Measurements from ENCODE around the gene AZU1.

Gene AZU1

GRCh38 chr19:802498-803098 is 25.0 kb upstream of the AZU1 start:
- peak overlapping the region; percentile 97 for H3K4me3 ChIP-seq (ENCODE audit: low read length, poor library complexity, severe bottlenecking)
- no peak overlapping the region for H3K9ac ChIP-seq (ENCODE audit: low read depth, low read length, poor library complexity, severe bottlenecking)

GRCh38 chr19:803099-803561 is 24.5 kb upstream of the AZU1 start:
- Histone ChIP-seq H3K4me3 (ENCODE audit: low read length, poor library complexity, severe bottlenecking) (no peak overlapping the region), H3F3A (ENCODE audit: low read depth) (no peaks in the 10 kb centered on the region), H3K27me3 (ENCODE audit: insufficient read depth, low read length, poor library complexity, severe bottlenecking) (peaks cover 5% of the 10 kb centered on the region), H2AFZ (ENCODE audit: low read length) (no peak overlapping the region), H3K9me2 (replicated peaks; ENCODE audit: low read depth, low read length) (no peaks in the 10 kb centered on the region), H3K79me2 (ENCODE audit: insufficient read depth, low read length) (peaks cover 100% of the 10 kb centered on the region), H3K36me3 (ENCODE audit: insufficient read depth, low read length) (peaks cover 87% of the 10 kb centered on the region), H3K4me1 (ENCODE audit: insufficient read depth, low read length, poor library complexity, severe bottlenecking) (peaks cover 21% of the 10 kb centered on the region), H3K9ac (ENCODE audit: low read depth, low read length, poor library complexity, severe bottlenecking) (no peak overlapping the region), H3K4me2 (ENCODE audit: low read depth, low read length, poor library complexity, severe bottlenecking) (peak overlapping the region; percentile 93), H4K20me1 (ENCODE audit: insufficient read depth, low read length, poor library complexity, severe bottlenecking) (peaks cover 100% of the 10 kb centered on the region), H3K9me3 (ENCODE audit: insufficient read depth, low read depth, low read length) (no peaks in the 10 kb centered on the region)
- TF ChIP-seq CTCF (conservative IDR thresholded peaks at IDR 0.05; ENCODE audit: low read length) (no peak), EZH2phosphoT487 (IDR thresholded peaks at IDR 0.05; ENCODE audit: borderline replicate concordance) (no peak)

More at GRCh38 chr19:802498-803098, 25.0 kb upstream of the AZU1 start:
- peaks cover 8% of the 10 kb centered on the region for H3K27me3 ChIP-seq (ENCODE audit: insufficient read depth, low read length, poor library complexity, severe bottlenecking)
- H3K36me3 ChIP-seq (ENCODE audit: insufficient read depth, low read length), result peaks cover 82% of the 10 kb centered on the region
- peak overlapping the region; percentile 93 for H3K4me2 ChIP-seq (ENCODE audit: low read depth, low read length, poor library complexity, severe bottlenecking)
- no peaks in the 10 kb centered on the region for H3K9me2 ChIP-seq (replicated peaks; ENCODE audit: low read depth, low read length)
- no peaks in the 10 kb centered on the region for H3K9me3 ChIP-seq (ENCODE audit: insufficient read depth, low read depth, low read length)
- peaks cover 21% of the 10 kb centered on the region for H3K4me1 ChIP-seq (ENCODE audit: insufficient read depth, low read length, poor library complexity, severe bottlenecking)
- no peak overlapping the region for H2AFZ ChIP-seq (ENCODE audit: low read length)
- H3F3A ChIP-seq (ENCODE audit: low read depth), result no peaks in the 10 kb centered on the region
- H4K20me1 ChIP-seq (ENCODE audit: insufficient read depth, low read length, poor library complexity, severe bottlenecking), result peaks cover 97% of the 10 kb centered on the region
- no peak for TF ChIP-seq CTCF (conservative IDR thresholded peaks at IDR 0.05; ENCODE audit: low read length)
- no peak for TF ChIP-seq EZH2phosphoT487 (IDR thresholded peaks at IDR 0.05; ENCODE audit: borderline replicate concordance)
- H3K79me2 ChIP-seq (ENCODE audit: insufficient read depth, low read length), result peaks cover 99% of the 10 kb centered on the region

- Histone ChIP-seq H3K4me3 (ENCODE audit: low read length, poor library complexity, severe bottlenecking) (no peak overlapping the region), H3K9me3 (ENCODE audit: insufficient read depth, low read depth, low read length) (no peaks in the 10 kb centered on the region), H4K20me1 (ENCODE audit: insufficient read depth, low read length, poor library complexity, severe bottlenecking) (peaks cover 100% of the 10 kb centered on the region), H3K9me2 (replicated peaks; ENCODE audit: low read depth, low read length) (no peaks in the 10 kb centered on the region), H3F3A (ENCODE audit: low read depth) (no peaks in the 10 kb centered on the region), H2AFZ (ENCODE audit: low read length) (no peak overlapping the region), H3K4me2 (ENCODE audit: low read depth, low read length, poor library complexity, severe bottlenecking) (no peak overlapping the region), H3K4me1 (ENCODE audit: insufficient read depth, low read length, poor library complexity, severe bottlenecking) (peaks cover 21% of the 10 kb centered on the region), H3K9ac (ENCODE audit: low read depth, low read length, poor library complexity, severe bottlenecking) (no peak overlapping the region), H3K27me3 (ENCODE audit: insufficient read depth, low read length, poor library complexity, severe bottlenecking) (no peaks in the 10 kb centered on the region), H3K36me3 (ENCODE audit: insufficient read depth, low read length) (peaks cover 94% of the 10 kb centered on the region), H3K79me2 (ENCODE audit: insufficient read depth, low read length) (peaks cover 100% of the 10 kb centered on the region)
- TF ChIP-seq EZH2phosphoT487 (IDR thresholded peaks at IDR 0.05; ENCODE audit: borderline replicate concordance) (no peak), CTCF (conservative IDR thresholded peaks at IDR 0.05; ENCODE audit: low read length) (no peak)
Observed at GRCh38 chr19:803686-804418, 23.8 kb upstream of the AZU1 start.

Data from Loucy (cell line).